Vagina (tissue), 2 donors: ENCODE results near the gene ZNF81.

Experiments
- POLR2A ChIP-seq, 2 donors: fragments of 450-650 bp; IDR thresholded peaks; one replicate each; pipeline ENCODE4 v1.6.1; 2017; ENCODE audit warnings: antibody characterized with exemption in 2 of 2, mild to moderate bottlenecking in 2 of 2, moderate library complexity in 2 of 2
- TF ChIP-seq, protein P1 (sequence below), 3 experiments: fragments of 450-650 bp in 2 of 3; fragments of 200-600 bp in 1 of 3; sonication (generic) in 1 of 3; IDR thresholded peaks; one replicate each; pipeline ENCODE4 v1.5.1; 2017 to 2019; ENCODE audit warnings: antibody characterized with exemption in 3 of 3, mild to moderate bottlenecking in 2 of 3, moderate library complexity in 2 of 3

DNA sequence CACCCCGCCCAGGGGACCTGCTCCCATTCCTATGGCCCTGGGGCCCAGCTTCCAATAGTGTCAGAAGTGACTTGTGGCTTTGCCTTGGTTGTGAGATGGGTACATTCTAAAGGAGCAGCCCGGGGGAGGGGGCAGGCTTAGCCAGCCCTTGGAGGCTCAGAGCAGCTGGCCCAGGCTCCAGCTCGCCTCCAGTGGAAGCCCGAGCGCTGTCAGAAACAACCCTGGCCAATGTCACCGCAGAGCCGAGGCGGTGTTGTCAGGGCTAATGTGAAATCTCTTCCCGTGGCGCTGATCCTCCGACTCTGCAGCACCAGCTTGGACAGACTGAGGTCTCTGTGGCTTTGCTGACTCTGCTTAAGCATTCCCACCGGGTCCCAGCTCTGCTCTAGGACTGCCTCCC lies 29.2 kb upstream of the ZNF81 start:
- TF ChIP-seq, protein P1, sequence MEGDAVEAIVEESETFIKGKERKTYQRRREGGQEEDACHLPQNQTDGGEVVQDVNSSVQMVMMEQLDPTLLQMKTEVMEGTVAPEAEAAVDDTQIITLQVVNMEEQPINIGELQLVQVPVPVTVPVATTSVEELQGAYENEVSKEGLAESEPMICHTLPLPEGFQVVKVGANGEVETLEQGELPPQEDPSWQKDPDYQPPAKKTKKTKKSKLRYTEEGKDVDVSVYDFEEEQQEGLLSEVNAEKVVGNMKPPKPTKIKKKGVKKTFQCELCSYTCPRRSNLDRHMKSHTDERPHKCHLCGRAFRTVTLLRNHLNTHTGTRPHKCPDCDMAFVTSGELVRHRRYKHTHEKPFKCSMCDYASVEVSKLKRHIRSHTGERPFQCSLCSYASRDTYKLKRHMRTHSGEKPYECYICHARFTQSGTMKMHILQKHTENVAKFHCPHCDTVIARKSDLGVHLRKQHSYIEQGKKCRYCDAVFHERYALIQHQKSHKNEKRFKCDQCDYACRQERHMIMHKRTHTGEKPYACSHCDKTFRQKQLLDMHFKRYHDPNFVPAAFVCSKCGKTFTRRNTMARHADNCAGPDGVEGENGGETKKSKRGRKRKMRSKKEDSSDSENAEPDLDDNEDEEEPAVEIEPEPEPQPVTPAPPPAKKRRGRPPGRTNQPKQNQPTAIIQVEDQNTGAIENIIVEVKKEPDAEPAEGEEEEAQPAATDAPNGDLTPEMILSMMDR (IDR thresholded peaks at IDR 0.05), result no peak
- TF ChIP-seq POLR2A (IDR thresholded peaks at IDR 0.05), result no peak
